Frontal cortex (tissue), 4 donors: ENCODE results near the gene FHIP2A. TPM values are rescaled to one million over a fixed set of nuclear protein-coding genes. Genes with fewer than 3 reads are reported as not detected.
"Not testable (repeated sequence)": the region's sequence is repeated elsewhere in the genome, so short reads cannot be mapped to it uniquely, and the experiment has no call there.

Experiments used
- DNase-seq, 2 donors: peaks; one replicate each; pipeline ENCODE4 v3.0.0; 2012; ENCODE audit warnings: low spot score in 2 of 2
- FAIRE-seq: peaks from 2 replicates; lab custom pipeline; 2012; peaks lifted over from hg19 to GRCh38; lab: Jason Lieb, UNC
- total RNA-seq: library from RNA; depleted of rRNA; stranded (reverse); fragments of >200 nt; gene quantifications from one replicate; pipeline ENCODE4 v1.2.3, GENCODE V29; 2014
- donor health status: control.
- donor health status: control.
- donor health status: control.

The FHIP2A gene
- total RNA-seq, 1 donor from 2014 or later = 48.5 TPM

- DNase-seq = no peak
These were observed 10.7 kb upstream of the FHIP2A start for GRCh38 chr10:114810926-114811325.

DNA sequence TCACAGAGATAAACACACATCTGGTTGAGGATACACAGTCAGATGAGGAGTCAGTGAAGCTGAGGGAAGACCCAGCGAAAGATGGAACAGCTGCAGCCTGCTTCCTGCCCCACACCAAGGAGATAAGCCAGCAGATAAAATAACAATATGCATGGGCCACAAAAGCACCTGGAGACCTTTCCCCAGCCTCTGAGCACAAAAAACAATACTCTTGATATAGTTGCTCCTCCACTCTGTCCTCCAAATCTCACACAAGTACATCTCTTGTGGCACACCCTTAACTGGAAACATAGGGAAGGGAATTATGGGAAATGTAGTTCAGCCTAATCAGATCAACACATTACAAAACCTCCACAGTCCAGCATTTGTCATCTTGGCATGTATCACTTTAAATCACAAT lies 9.7 kb upstream of the FHIP2A start:
- no peak for DNase-seq
- FAIRE-seq = no peak

More at GRCh38 chr10:114810926-114811325, 10.7 kb upstream of the FHIP2A start:
- FAIRE-seq = no peak

DNA sequence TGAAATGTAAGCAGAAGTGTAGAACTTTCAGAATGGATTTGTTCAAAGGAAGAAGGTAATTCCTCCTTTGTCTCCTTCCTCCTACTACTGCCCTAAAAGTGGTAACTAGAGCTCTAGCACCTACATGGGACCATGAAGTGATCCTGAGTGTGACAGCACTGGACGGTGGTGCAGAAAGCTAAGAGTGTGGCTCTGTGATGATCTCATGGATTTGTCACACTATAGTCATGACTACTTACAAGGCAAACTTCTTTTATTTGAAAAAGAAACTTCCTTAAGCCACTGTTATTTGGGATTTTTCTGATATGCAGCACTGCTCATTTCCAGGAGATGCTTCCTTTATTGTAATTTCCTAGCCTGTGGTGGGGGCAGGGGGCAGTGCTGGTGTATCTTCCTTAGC lies 5.8 kb upstream of the FHIP2A start:
- FAIRE-seq (no peak), DNase-seq (no peak)

DNA sequence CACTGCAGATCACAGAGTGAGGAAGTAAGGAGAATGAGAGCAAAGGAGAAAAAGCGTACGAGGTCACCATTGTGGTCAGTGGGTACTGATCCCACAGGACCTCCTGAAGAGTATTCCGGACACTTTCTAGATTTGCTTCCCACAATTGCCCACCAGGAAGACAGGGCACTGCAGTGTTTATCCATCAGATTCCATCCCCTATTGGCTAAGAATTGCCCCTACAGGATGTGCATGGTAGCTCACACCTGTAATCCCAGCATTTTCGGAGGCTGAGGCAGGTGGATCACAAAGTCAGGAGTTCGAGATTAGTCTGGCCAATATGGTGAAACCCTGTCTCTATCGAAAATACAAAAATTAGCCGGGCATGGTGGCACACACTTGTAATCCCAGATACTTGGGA lies 5.3 kb upstream of the FHIP2A start:
- DNase-seq (no peak), FAIRE-seq (no peak)

DNA sequence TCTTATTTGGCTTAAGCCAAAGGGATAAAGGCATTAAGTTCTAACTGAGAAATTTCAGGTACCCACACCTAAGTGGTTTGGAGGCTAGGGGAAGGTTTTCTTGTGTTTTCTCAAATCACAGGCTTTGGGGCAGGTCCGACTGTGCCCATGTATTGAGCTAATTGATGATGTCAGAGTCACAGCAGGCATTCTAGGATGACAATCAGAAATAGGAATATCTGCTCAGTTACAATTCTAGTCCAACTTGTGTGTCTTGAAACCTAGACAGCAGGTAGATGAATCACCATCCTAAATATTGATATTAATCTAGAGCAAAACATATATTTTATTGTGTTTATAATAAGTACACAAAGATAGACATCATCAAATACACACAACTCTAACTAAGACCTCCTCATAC lies 2.3 kb upstream of the FHIP2A start:
- FAIRE-seq (no peak), DNase-seq (no peak)

GRCh38 chr10:114821915-114822443 lies 399 bp downstream of the FHIP2A start:
- no peak for FAIRE-seq
- DNase-seq = peak; percentile 40 to 53

DNA sequence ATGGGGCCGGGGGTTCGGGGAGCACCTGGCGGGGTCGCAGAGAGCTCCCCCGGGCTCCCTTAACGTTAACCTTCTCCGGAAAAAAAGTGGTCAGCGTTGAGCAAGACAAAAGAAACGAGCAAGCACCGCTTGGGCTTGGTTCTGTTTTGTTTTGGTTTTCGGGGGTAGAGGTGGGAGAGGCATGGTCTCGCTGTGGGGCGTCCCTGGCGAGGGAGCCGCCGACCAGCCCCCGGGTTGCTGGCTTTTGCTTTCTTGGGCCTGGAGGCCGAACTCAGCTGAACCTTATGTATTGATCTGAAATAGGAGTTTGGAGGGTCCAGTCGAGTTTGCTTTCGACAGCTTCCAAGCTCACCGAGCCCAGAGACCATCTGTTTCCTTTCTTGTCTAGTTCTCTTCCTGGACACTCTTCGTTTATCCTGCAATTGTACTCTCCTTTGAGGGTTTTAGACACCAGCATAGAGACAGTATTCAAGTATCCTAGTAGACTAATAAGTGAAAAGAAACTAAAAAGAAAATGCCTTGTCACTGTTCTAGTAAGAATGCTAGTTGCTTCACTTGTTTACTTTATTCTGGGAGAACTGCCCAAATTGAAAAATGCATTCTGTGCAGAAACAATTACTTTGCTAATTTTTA lies 980 bp downstream of the FHIP2A start:
- DNase-seq (peak in 1 of 2 donors; percentile 19), FAIRE-seq (no peak)

GRCh38 chr10:114823077-114823463 lies 1.5 kb downstream of the FHIP2A start:
- FAIRE-seq (no peak), DNase-seq (no peak)

DNA sequence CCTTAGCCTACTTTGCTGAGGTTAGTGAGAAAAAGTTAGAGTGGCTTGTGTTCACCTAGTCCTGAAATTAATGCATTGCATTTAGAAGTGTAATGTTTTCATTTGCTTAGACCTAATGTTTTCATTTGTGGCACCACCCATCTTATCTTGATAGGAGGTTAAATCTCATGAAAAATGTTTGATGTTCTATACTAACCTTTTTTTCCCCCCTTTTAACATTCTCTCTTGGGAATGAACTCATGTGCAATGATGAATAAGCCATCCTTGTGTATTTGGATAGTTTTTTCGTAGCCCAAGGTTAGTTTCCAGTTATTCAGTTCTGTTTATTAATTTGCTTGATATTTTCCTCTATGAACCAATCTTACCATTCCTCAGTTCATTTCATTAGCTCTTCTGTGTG lies 2.8 kb downstream of the FHIP2A start:
- DNase-seq (no peak), FAIRE-seq (no peak)

GRCh38 chr10:114825513-114826253 lies 4.1 kb downstream of the FHIP2A start:
- no peak for DNase-seq
- FAIRE-seq = no peak

GRCh38 chr10:114829160-114829909 lies 7.8 kb downstream of the FHIP2A start:
- FAIRE-seq (no peak), DNase-seq (no peak)

DNA sequence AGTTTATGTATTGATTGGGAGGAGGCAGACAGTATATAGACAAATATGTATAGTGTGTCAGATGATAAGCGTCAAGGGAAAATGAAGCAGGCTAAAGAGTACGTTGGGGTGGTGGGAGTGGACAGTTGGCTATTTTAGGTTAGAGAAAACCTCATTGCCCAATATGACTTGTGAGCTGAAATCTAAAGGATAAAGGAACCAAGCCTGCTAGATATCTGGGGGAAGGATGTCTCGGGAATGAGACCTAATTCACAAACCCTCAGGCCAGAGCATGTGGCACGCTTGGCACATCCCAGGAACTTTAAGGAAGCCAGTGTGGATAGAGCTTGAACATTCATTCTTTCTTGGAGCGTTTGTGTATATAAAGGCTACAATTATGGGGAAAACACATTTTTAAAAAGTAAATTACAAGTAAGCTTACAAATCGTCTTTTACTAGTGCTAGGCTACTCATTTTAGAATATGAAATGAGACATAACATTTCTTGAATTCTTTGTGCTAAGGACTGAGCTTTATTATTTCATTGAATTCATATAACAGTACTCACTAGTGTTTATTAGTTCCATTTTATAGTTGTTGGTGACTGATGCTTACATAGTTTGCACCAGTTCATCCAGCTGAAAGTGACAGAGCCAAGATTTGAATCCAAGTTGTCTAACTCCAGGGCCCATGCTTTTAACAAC lies 9.7 kb downstream of the FHIP2A start:
- FAIRE-seq (no peak), DNase-seq (no peak)

GRCh38 chr10:114837690-114838089 lies 16.1 kb downstream of the FHIP2A start:
- DNase-seq (no peak), FAIRE-seq (no peak)

DNA sequence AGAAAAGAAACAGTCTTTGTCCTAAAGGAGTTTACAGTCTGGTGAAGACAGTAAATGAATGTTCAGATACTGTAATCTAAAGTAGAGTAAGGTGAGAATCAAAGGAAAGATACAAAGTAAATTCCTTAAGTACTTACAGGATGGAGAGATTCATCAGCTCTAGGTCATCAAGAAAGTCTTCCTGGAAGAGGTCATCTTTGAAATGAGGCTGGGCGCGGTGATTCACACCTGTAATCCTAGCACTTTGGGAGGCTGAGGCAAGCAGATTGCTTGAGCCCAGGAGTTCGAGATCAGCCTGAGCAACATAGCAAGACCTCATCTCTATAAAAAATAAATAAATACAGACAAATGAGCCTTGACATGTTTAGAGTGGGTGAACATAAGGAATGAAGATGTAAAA lies 18.3 kb downstream of the FHIP2A start:
- DNase-seq (no peak), FAIRE-seq (no peak)

GRCh38 chr10:114845978-114846693 lies 24.6 kb downstream of the FHIP2A start:
- FAIRE-seq = no peak
- DNase-seq = no peak

GRCh38 chr10:114847517-114847916 lies 25.9 kb downstream of the FHIP2A start:
- not testable (repeated sequence) for FAIRE-seq

DNA sequence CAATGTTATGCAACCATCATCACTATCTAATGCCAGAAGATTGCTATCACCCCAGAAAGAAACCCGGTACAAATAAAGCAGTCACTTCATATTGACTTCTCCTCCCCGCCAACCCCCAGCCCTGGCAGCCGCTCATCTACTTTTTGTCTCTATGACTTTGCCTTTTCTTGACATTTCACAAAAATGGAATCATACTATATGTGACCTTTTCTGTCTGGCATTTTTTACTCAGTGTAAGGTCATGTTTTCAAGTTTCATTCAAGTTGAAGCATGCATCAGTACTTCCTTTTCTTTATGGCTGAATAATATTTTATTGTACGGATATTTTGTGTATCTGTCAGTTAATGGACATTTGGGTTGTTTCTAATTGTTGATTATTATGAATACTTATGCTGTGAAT lies 28.1 kb downstream of the FHIP2A start:
- no peak for FAIRE-seq

More at GRCh38 chr10:114847517-114847916, 25.9 kb downstream of the FHIP2A start:
- DNase-seq = not testable (repeated sequence)

GRCh38 chr10:114850126-114850525 lies 28.5 kb downstream of the FHIP2A start:
- no peak for FAIRE-seq

More for the DNA sequence above, 28.1 kb downstream of the FHIP2A start:
- no peak for DNase-seq

GRCh38 chr10:114851336-114851735 lies 29.8 kb downstream of the FHIP2A start:
- DNase-seq = no peak
- no peak for FAIRE-seq

More at GRCh38 chr10:114850126-114850525, 28.5 kb downstream of the FHIP2A start:
- no peak for DNase-seq
